HepG2 (cell line): ENCODE measurements around the gene PANK4. TPM values are rescaled to one million over a fixed set of nuclear protein-coding genes. Genes with fewer than 3 reads are reported as not detected.

Source experiments
- ATAC-seq: fragments of 200-7000 bp; cut with Tn5 transposase; 3 replicates; pipeline ENCODE4 v1.9.1; 2020; ENCODE audit warnings: mild to moderate bottlenecking, moderate library complexity
- BruUV-seq: library from RNA; stranded (reverse); fragments of 400-500 nt; replicated peaks from 2 replicates; lab custom pipeline; 2021; lab: Mats Ljungman, UMichigan
- CTCF ChIA-PET: fragments of 300-600 bp; formaldehyde crosslinking; extraction: SDS; loops from one replicate; lab custom pipeline; 2021; ENCODE audit warnings: low total read pairs, inconsistent platforms, low intra/inter-chr PET ratio; lab: Yijun Ruan, JAX
- POLR2A ChIA-PET: fragments of 350-600 bp; sonication (Branson Sonifier 250); formaldehyde crosslinking; loops from one replicate; lab custom pipeline; 2020; ENCODE audit warnings: antibody characterized with exemption, inconsistent platforms; lab: Yijun Ruan, JAX
- DNase-seq: peaks from one replicate; pipeline ENCODE4 v3.0.0-alpha.2; 2015; ENCODE audit warnings: low spot score
- FAIRE-seq: peaks from 3 replicates; lab custom pipeline; 2011; peaks lifted over from hg19 to GRCh38; lab: Jason Lieb, UNC
- H2AFZ ChIP-seq: one replicate; pipeline ENCODE4 v1.6.1; 2011; ENCODE audit warnings: low read length, inconsistent platforms
- H3K27ac ChIP-seq: fragments of 300-600 bp; 3 replicates; pipeline ENCODE4 v1.8.0; 2011; ENCODE audit warnings: mixed run types, mild to moderate bottlenecking, mixed read lengths, low read length, inconsistent platforms; ENCODE audit not compliant: insufficient read depth; ENCODE audit errors: extremely low read length
- H3K27me3 ChIP-seq, 2 experiments: fragments of 200-600 bp in 1 of 2; 2 replicates in 1 of 2; 3 replicates in 1 of 2; pipeline versions ENCODE4 v1.6.0 to v1.8.0; 2011; ENCODE audit warnings: low read length in 2 of 2, mild to moderate bottlenecking in 2 of 2, moderate library complexity in 2 of 2, inconsistent platforms in 1 of 2; ENCODE audit not compliant: insufficient read depth in 2 of 2, control insufficient read depth in 1 of 2
- H3K36me3 ChIP-seq, 2 experiments: fragments of 200-600 bp in 1 of 2; replicated peaks in 1 of 2; 2 replicates in 1 of 2; 3 replicates in 1 of 2; pipeline versions ENCODE4 v1.5.1 to v1.8.0; 2011; ENCODE audit warnings: low read length in 2 of 2, inconsistent platforms in 1 of 2; ENCODE audit not compliant: insufficient read depth in 2 of 2, control insufficient read depth in 1 of 2
- H3K4me1 ChIP-seq: 2 replicates; pipeline ENCODE4 v1.5.1; 2012; ENCODE audit warnings: low read length, inconsistent platforms; ENCODE audit not compliant: insufficient read depth
- H3K4me2 ChIP-seq: 2 replicates; pipeline ENCODE4 v1.6.0; 2011; ENCODE audit warnings: low read depth, low read length, inconsistent platforms
- H3K4me3 ChIP-seq, 3 experiments: fragments of 200-600 bp in 1 of 3; sonication (generic), shearing (Covaris generic) in 1 of 3; replicated peaks in 1 of 3; 2 replicates each; pipeline ENCODE4 v1.5.1; 2011 to 2016; ENCODE audit warnings: low read length in 3 of 3, inconsistent platforms in 2 of 3, low read depth in 2 of 3, mild to moderate bottlenecking in 2 of 3, control low read depth in 1 of 3, mixed read lengths in 1 of 3; ENCODE audit not compliant: insufficient read depth in 1 of 3
- H3K79me2 ChIP-seq: one replicate; pipeline ENCODE4 v1.6.1; 2011; ENCODE audit warnings: low read length, inconsistent platforms; ENCODE audit not compliant: insufficient read depth
- H3K9ac ChIP-seq: 2 replicates; pipeline ENCODE4 v1.6.0; 2011; ENCODE audit warnings: mild to moderate bottlenecking, low read depth, low read length, inconsistent platforms; ENCODE audit not compliant: insufficient read depth
- H3K9me3 ChIP-seq: 2 replicates; pipeline ENCODE4 v1.5.1; 2012; ENCODE audit warnings: mild to moderate bottlenecking, low read length
- H4K20me1 ChIP-seq: 2 replicates; pipeline ENCODE4 v1.6.0; 2011; ENCODE audit warnings: inconsistent platforms, mild to moderate bottlenecking, low read length, moderate library complexity; ENCODE audit not compliant: insufficient read depth
- DDIT3 ChIP-seq: sonication (generic); formaldehyde crosslinking; IDR thresholded peaks from 2 replicates; pipeline ENCODE4 v1.4.0; 2020; ENCODE audit warnings: mild to moderate bottlenecking, missing genetic modification reagents
- DRAP1 ChIP-seq: IDR thresholded peaks from 2 replicates; pipeline ENCODE4 v1.6.1; 2016; ENCODE audit warnings: missing genetic modification reagents, missing compliant biosample characterization
- ETS1 ChIP-seq: sonication (generic); formaldehyde crosslinking; IDR thresholded peaks from 2 replicates; pipeline ENCODE4 v1.4.0; 2020; ENCODE audit warnings: missing genetic modification reagents
- HDAC6 ChIP-seq: fragments of 200-600 bp; sonication (generic); IDR thresholded peaks from 2 replicates; pipeline ENCODE4 v1.7.0; 2017; ENCODE audit warnings: mild to moderate bottlenecking, antibody characterized with exemption, low read length, low read depth
- JUNB ChIP-seq: sonication (generic); formaldehyde crosslinking; IDR thresholded peaks from 2 replicates; pipeline ENCODE4 v1.8.0; 2022; ENCODE audit warnings: missing genetic modification reagents, mild to moderate bottlenecking, borderline replicate concordance
- MEIS2 ChIP-seq: sonication (generic); formaldehyde crosslinking; IDR thresholded peaks from 2 replicates; pipeline ENCODE4 v1.9.0; 2021; ENCODE audit warnings: mild to moderate bottlenecking, missing genetic modification reagents
- POLR2A ChIP-seq, 2 experiments: IDR thresholded peaks; 2 replicates each; pipeline ENCODE4 v1.6.1; 2011; ENCODE audit warnings: low read depth in 2 of 2, low read length in 2 of 2, mild to moderate bottlenecking in 1 of 2, moderate library complexity in 1 of 2; ENCODE audit not compliant: insufficient read depth in 1 of 2
- SNAI1 ChIP-seq: sonication (generic); formaldehyde crosslinking; IDR thresholded peaks from 2 replicates; pipeline ENCODE4 v1.5.0; 2020; ENCODE audit warnings: mild to moderate bottlenecking, missing genetic modification reagents, borderline replicate concordance
- SP1 ChIP-seq, 2 experiments: fragments of 450-650 bp in 1 of 2; sonication (generic) in 1 of 2; formaldehyde crosslinking in 1 of 2; IDR thresholded peaks; 2 replicates each; pipeline versions ENCODE4 v1.4.0 to v1.6.1; 2016 to 2020; ENCODE audit warnings: missing genetic modification reagents in 1 of 2
- YY1 ChIP-seq: IDR thresholded peaks from 2 replicates; pipeline ENCODE4 v1.6.1; 2011; ENCODE audit warnings: low read length, low read depth, moderate library complexity, mild to moderate bottlenecking; ENCODE audit not compliant: insufficient read depth, insufficient replicate concordance
- ZFYVE20 ChIP-seq: sonication (generic); formaldehyde crosslinking; IDR thresholded peaks from 2 replicates; pipeline ENCODE4 v1.8.0; 2023; ENCODE audit warnings: low read depth, mild to moderate bottlenecking, moderate library complexity, missing genetic modification reagents, borderline replicate concordance
- ZMAT3 ChIP-seq: sonication (generic); formaldehyde crosslinking; conservative IDR thresholded peaks from 2 replicates; pipeline ENCODE4 v1.7.0; 2021; ENCODE audit warnings: missing genetic modification reagents
- ZNF124 ChIP-seq: sonication (generic); formaldehyde crosslinking; IDR thresholded peaks from 2 replicates; pipeline ENCODE4 v1.4.0; 2020; ENCODE audit warnings: missing genetic modification reagents
- ZNF33B ChIP-seq: sonication (generic); formaldehyde crosslinking; IDR thresholded peaks from 2 replicates; pipeline ENCODE4 v1.5.1; 2020; ENCODE audit warnings: mild to moderate bottlenecking, missing genetic modification reagents
- ZNF746 ChIP-seq: sonication (generic); formaldehyde crosslinking; IDR thresholded peaks from 2 replicates; pipeline ENCODE4 v1.8.0; 2022; ENCODE audit warnings: mild to moderate bottlenecking, missing genetic modification reagents
- ZNF83 ChIP-seq: sonication (generic); formaldehyde crosslinking; IDR thresholded peaks from 2 replicates; pipeline ENCODE4 v1.4.0; 2020; ENCODE audit warnings: missing genetic modification reagents, mild to moderate bottlenecking, borderline replicate concordance
- ZSCAN5A ChIP-seq: sonication (generic); formaldehyde crosslinking; IDR thresholded peaks from 2 replicates; pipeline ENCODE4 v1.8.0; 2022; ENCODE audit warnings: mild to moderate bottlenecking, missing genetic modification reagents, borderline replicate concordance
- WGBS: methylation state at CpG from one replicate; pipeline ENCODE4 v1.1.6; 2017; ENCODE audit warnings: low lambda C conversion rate; 5-methylcytosine and 5-hydroxymethylcytosine counted together
- in situ Hi-C: cut with HindIII; loops from 2 replicates; pipeline ENCODE4 v1.10.0; 2017; ENCODE audit warnings: low pct_unique_long_range_greater_than_20kb; ENCODE audit not compliant: extremely low pct_ligation_motif_present
- intact Hi-C: fragments of 100-400 bp; cut with micrococcal nuclease; formaldehyde crosslinking; loops from one replicate; pipeline ENCODE4 v1.10.0; 2022; ENCODE audit not compliant: unreplicated experiment
- polyA plus RNA-seq, 8 experiments: library from polyadenylated mRNA; depleted of rRNA in 3 of 8; stranded (reverse) in 7 of 8; unstranded in 1 of 8; fragments of >200 nt; fragmentation: Illumina TruSeq in 4 of 8; extraction: Trizol in 4 of 8; gene quantifications; 2 replicates each; pipeline versions ENCODE4 v1.2.1 to v1.2.3, GENCODE V29; 2011 to 2016; ENCODE audit warnings: low read depth in 4 of 8, missing spikeins in 1 of 8, mixed read lengths in 1 of 8; ENCODE audit not compliant: insufficient read depth in 1 of 8
- total RNA-seq, 5 experiments: library from RNA; depleted of rRNA; stranded (reverse); fragments of >200 nt; fragmentation: Illumina TruSeq; extraction: Trizol; gene quantifications; 2 replicates each; pipeline ENCODE4 v1.2.3, GENCODE V29; 2016; ENCODE audit warnings: low read depth in 1 of 5
- TF ChIP-seq, protein P1 (sequence below): sonication (generic); formaldehyde crosslinking; IDR thresholded peaks from 2 replicates; pipeline ENCODE4 v1.4.0; 2020; ENCODE audit warnings: mild to moderate bottlenecking, missing genetic modification reagents
- TF ChIP-seq, protein P2 (sequence below): sonication (generic); formaldehyde crosslinking; IDR thresholded peaks from 2 replicates; pipeline ENCODE4 v1.5.1; 2020; ENCODE audit warnings: missing genetic modification reagents, mild to moderate bottlenecking, borderline replicate concordance

Gene PANK4
- total and polyA plus RNA-seq, 2 of the 13 experiments (the other 11 are each of a cell fraction or from before 2014, with no cell fraction given): 17.4 to 19.3 TPM

DNA sequence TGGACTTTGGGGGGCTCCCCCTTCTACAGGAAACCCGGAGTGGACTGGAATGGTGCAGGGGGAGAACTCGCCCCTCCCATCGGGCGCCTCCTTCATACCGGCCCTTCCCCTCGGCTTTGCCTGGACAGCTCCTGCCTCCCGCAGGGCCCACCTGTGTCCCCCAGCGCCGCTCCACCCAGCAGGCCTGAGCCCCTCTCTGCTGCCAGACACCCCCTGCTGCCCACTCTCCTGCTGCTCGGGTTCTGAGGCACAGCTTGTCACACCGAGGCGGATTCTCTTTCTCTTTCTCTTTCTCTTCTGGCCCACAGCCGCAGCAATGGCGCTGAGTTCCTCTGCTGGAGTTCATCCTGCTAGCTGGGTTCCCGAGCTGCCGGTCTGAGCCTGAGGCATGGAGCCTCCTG is 29.9 kb upstream of the PANK4 start, which contains the start of gene TNFRSF14:
TNFRSF14 (plus strand) TSS at position 95 of the 401 bp plus-strand sequence; CDS start at position 389, 294 bp downstream.
- in situ Hi-C loops: no loop called here
- Histone ChIP-seq H4K20me1 (0 out of 2 replicates have a peak, but pooled peaks cover 4% of the 10 kb centered on the region), H3K4me2 (peak within 1 kb of the TSS; percentile 85), H3K27ac (peak within 1 kb of the TSS; percentile 66), H3K36me3 (no peaks in the 10 kb centered on the region; a peak in 1 of 5 replicates), H3K9ac (peak within 1 kb of the TSS; percentile 77), H3K4me3 (peak within 1 kb of the TSS; percentile 71 to 89 (median 76)), H3K4me1 (peaks cover 36% of the 10 kb centered on the region), H3K79me2 (no peaks in the 10 kb centered on the region), H3K9me3 (no peaks in the 10 kb centered on the region), H2AFZ (no peak within 1 kb of the TSS), H3K27me3 (no peaks in the 10 kb centered on the region; a peak in 1 of 5 replicates)
- DNase-seq (no peak), FAIRE-seq (no peak), ATAC-seq (peak; percentile 38)
- CTCF ChIA-PET: interaction anchor here (1.3 kb wide), 1 partner anchor 142 kb away, joined by 3 read pairs; no protein-coding TSS in a partner anchor
- intact Hi-C loops: loop anchor here (5.0 kb wide), 1 partner anchor 76 kb away; the partner anchor contains the start of gene MMEL1
- 2% methylated on average over 7 of the region's 16 CpGs for WGBS
- TSS peak; percentile 86 for BruUV-seq
- POLR2A ChIA-PET: interaction anchor here (0.7 to 2.1 kb wide), 11 partner anchors 9 to 143 kb away, joined by 3 to 20 read pairs (median 5); partner anchors contain the start of genes MMEL1, PANK4, PEX10 and PRXL2B
- 0 out of 2 replicates have a peak, but pooled peaks have one; percentile 42 for TF ChIP-seq ZMAT3 (CRISPR knock-in tag)
- TF ChIP-seq SP1 (IDR thresholded peaks at IDR 0.05): no peak
- TF ChIP-seq SP1 (CRISPR knock-in tag; IDR thresholded peaks at IDR 0.05): no peak
- TF ChIP-seq, protein P1, sequence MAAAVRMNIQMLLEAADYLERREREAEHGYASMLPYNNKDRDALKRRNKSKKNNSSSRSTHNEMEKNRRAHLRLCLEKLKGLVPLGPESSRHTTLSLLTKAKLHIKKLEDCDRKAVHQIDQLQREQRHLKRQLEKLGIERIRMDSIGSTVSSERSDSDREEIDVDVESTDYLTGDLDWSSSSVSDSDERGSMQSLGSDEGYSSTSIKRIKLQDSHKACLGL (CRISPR knock-in tag): no peak
- TF ChIP-seq HDAC6: no peak
- TF ChIP-seq POLR2A (IDR thresholded peaks at IDR 0.05; ENCODE audit: insufficient read depth in 1 of 2, low read depth in 2 of 2, low read length in 2 of 2): no peak
- no peak for TF ChIP-seq MEIS2 (CRISPR knock-in tag)
- no peak for TF ChIP-seq ZNF746 (CRISPR knock-in tag)
- no peak for TF ChIP-seq JUNB
- TF ChIP-seq SNAI1 (CRISPR knock-in tag): 0 out of 2 replicates have a peak, but pooled peaks have one; percentile 14
- TF ChIP-seq ETS1 (CRISPR knock-in tag): no peak
- TF ChIP-seq YY1: peak; percentile 61
- TF ChIP-seq ZNF83 (CRISPR knock-in tag): no peak
- no peak for TF ChIP-seq ZNF124
- TF ChIP-seq ZFYVE20 (CRISPR knock-in tag): no peak
- TF ChIP-seq, protein P2, sequence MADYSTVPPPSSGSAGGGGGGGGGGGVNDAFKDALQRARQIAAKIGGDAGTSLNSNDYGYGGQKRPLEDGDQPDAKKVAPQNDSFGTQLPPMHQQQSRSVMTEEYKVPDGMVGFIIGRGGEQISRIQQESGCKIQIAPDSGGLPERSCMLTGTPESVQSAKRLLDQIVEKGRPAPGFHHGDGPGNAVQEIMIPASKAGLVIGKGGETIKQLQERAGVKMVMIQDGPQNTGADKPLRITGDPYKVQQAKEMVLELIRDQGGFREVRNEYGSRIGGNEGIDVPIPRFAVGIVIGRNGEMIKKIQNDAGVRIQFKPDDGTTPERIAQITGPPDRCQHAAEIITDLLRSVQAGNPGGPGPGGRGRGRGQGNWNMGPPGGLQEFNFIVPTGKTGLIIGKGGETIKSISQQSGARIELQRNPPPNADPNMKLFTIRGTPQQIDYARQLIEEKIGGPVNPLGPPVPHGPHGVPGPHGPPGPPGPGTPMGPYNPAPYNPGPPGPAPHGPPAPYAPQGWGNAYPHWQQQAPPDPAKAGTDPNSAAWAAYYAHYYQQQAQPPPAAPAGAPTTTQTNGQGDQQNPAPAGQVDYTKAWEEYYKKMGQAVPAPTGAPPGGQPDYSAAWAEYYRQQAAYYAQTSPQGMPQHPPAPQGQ (CRISPR knock-in tag): no peak
- TF ChIP-seq ZNF33B: 0 out of 2 replicates have a peak, but pooled peaks have one; percentile 25
- TF ChIP-seq DDIT3 (CRISPR knock-in tag): no peak
- TF ChIP-seq DRAP1 (CRISPR knock-in tag): no peak
- TF ChIP-seq ZSCAN5A (CRISPR knock-in tag): 0 out of 2 replicates have a peak, but pooled peaks have one; percentile 17
